Hepatocyte (in vitro differentiated cells): ENCODE measurements around the gene ADAMTS2.

Experiments used
- EZH2 ChIP-seq: fragments of 200-600 bp; sonication (generic); IDR thresholded peaks from 2 replicates; pipeline ENCODE4 v1.6.1; 2016; ENCODE audit warnings: antibody characterized with exemption, mild to moderate bottlenecking, borderline replicate concordance
- TF ChIP-seq, protein P1 (sequence below): fragments of 200-600 bp; sonication (generic); IDR thresholded peaks from 2 replicates; pipeline ENCODE4 v1.5.1; 2016; ENCODE audit warnings: antibody characterized with exemption, mild to moderate bottlenecking; ENCODE audit not compliant: poor library complexity

- TF ChIP-seq, protein P1, sequence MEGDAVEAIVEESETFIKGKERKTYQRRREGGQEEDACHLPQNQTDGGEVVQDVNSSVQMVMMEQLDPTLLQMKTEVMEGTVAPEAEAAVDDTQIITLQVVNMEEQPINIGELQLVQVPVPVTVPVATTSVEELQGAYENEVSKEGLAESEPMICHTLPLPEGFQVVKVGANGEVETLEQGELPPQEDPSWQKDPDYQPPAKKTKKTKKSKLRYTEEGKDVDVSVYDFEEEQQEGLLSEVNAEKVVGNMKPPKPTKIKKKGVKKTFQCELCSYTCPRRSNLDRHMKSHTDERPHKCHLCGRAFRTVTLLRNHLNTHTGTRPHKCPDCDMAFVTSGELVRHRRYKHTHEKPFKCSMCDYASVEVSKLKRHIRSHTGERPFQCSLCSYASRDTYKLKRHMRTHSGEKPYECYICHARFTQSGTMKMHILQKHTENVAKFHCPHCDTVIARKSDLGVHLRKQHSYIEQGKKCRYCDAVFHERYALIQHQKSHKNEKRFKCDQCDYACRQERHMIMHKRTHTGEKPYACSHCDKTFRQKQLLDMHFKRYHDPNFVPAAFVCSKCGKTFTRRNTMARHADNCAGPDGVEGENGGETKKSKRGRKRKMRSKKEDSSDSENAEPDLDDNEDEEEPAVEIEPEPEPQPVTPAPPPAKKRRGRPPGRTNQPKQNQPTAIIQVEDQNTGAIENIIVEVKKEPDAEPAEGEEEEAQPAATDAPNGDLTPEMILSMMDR = peak; percentile 92
- no peak for TF ChIP-seq EZH2
Observed at GRCh38 chr5:179166886-179167841, 178.1 kb downstream of the ADAMTS2 start.
